SH-SY5Y (cell line): ENCODE measurements around the gene KANK4.

ENCODE experiments used
- GATA2 ChIP-seq: IDR thresholded peaks from 2 replicates; pipeline ENCODE4 v1.6.1; 2011; ENCODE audit warnings: mild to moderate bottlenecking, low read depth, low read length
- GATA3 ChIP-seq: IDR thresholded peaks from 2 replicates; pipeline ENCODE4 v1.6.1; 2011; ENCODE audit warnings: low read depth, mild to moderate bottlenecking, low read length, moderate library complexity

- TF ChIP-seq GATA2, result no peak
- no peak for TF ChIP-seq GATA3
Observed at GRCh38 chr1:62237950-62238374, 81.3 kb downstream of the KANK4 start.
